ENCODE measurements around the gene ZNF407.

ZNF407 gene

GRCh38 chr18:75109319-75109691, 511.6 kb downstream of the ZNF407 start:
- in situ Hi-C loops (cut with MboI; ENCODE audit: low sequenced_read_pairs) = no loop called here

GRCh38 chr18:75109819-75110218, 512.1 kb downstream of the ZNF407 start:
- in situ Hi-C loops (cut with MboI; ENCODE audit: low sequenced_read_pairs) = no loop called here

- in situ Hi-C loops (cut with MboI; ENCODE audit: low sequenced_read_pairs) = no loop called here
These were observed 512.6 kb downstream of the ZNF407 start for GRCh38 chr18:75110311-75110710.

- in situ Hi-C loops (cut with MboI; ENCODE audit: low sequenced_read_pairs) = no loop called here
These were observed 513.3 kb downstream of the ZNF407 start for GRCh38 chr18:75110846-75111415.

GRCh38 chr18:75111760-75112159, 514.1 kb downstream of the ZNF407 start:
- in situ Hi-C loops (cut with MboI; ENCODE audit: low sequenced_read_pairs) = no loop called here

GRCh38 chr18:75112186-75113096, 514.8 kb downstream of the ZNF407 start:
- in situ Hi-C loops (cut with MboI; ENCODE audit: low sequenced_read_pairs) = no loop called here

- in situ Hi-C loops (cut with MboI; ENCODE audit: low sequenced_read_pairs) = no loop called here
These were observed 515.8 kb downstream of the ZNF407 start for GRCh38 chr18:75113455-75113854.

GRCh38 chr18:75114231-75114764, 516.6 kb downstream of the ZNF407 start:
- in situ Hi-C loops (cut with MboI; ENCODE audit: low sequenced_read_pairs) = no loop called here

Data from hTERT RPE-1 (cell line).